ENCODE results near the gene WDCP.

DNA sequence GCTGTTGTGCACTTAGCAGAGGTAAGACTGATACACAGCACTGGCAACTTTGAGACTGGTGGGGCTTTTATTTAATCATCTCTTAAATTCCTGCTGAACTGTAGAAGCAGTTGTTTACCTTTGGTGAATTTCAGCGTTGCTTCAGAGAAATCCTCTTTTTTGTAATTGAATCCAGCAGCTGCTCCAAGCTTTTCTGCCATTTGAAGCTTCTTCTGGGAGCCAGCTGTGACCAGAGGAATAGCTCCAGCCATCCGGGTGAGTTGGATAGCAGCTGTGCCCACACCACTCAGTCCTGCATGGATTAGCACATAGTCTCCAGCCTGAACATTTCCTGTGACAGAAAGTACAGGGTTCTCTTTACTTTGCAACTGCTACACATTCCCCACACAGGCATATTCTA, 33.5 kb upstream of the WDCP start:
- TF ChIP-seq, protein P1, sequence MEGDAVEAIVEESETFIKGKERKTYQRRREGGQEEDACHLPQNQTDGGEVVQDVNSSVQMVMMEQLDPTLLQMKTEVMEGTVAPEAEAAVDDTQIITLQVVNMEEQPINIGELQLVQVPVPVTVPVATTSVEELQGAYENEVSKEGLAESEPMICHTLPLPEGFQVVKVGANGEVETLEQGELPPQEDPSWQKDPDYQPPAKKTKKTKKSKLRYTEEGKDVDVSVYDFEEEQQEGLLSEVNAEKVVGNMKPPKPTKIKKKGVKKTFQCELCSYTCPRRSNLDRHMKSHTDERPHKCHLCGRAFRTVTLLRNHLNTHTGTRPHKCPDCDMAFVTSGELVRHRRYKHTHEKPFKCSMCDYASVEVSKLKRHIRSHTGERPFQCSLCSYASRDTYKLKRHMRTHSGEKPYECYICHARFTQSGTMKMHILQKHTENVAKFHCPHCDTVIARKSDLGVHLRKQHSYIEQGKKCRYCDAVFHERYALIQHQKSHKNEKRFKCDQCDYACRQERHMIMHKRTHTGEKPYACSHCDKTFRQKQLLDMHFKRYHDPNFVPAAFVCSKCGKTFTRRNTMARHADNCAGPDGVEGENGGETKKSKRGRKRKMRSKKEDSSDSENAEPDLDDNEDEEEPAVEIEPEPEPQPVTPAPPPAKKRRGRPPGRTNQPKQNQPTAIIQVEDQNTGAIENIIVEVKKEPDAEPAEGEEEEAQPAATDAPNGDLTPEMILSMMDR (IDR thresholded peaks at IDR 0.05; ENCODE audit: low read length) = no peak
- TF ChIP-seq EZH2 (optimal IDR thresholded peaks at IDR 0.05; ENCODE audit: low read depth, low read length) = no peak

Measured in MM.1S (cell line).